HEK293T (cell line): Measurements from ENCODE around the gene MAP2K2.

Source experiments
- CTCF ChIA-PET: fragments of 350-600 bp; formaldehyde crosslinking; extraction: SDS; loops from one replicate; lab custom pipeline; 2021; ENCODE audit warnings: antibody characterized with exemption, inconsistent platforms; lab: Yijun Ruan, JAX
- POLR2A ChIA-PET: fragments of 350-600 bp; formaldehyde crosslinking; extraction: SDS; loops from one replicate; lab custom pipeline; 2020; ENCODE audit warnings: antibody characterized with exemption, inconsistent platforms; lab: Yijun Ruan, JAX
- DNase-seq: peaks from one replicate; pipeline ENCODE4 v3.0.0; 2012; ENCODE audit warnings: mixed read lengths; ENCODE audit errors: extremely low spot score
- ARNT ChIP-seq: fragments of 450-650 bp; IDR thresholded peaks from 2 replicates; pipeline ENCODE4 v1.6.1; 2017; ENCODE audit warnings: mild to moderate bottlenecking
- BHLHE40 ChIP-seq: fragments of 450-650 bp; IDR thresholded peaks from 2 replicates; pipeline ENCODE4 v1.6.1; 2016; ENCODE audit warnings: mild to moderate bottlenecking, moderate library complexity, borderline replicate concordance
- CTBP1 ChIP-seq: fragments of 450-650 bp; IDR thresholded peaks from 2 replicates; pipeline ENCODE4 v1.6.1; 2016; ENCODE audit warnings: borderline replicate concordance
- ELF4 ChIP-seq: fragments of 450-650 bp; IDR thresholded peaks from 2 replicates; pipeline ENCODE4 v1.6.1; 2017; ENCODE audit warnings: antibody characterized with exemption
- FOXA1 ChIP-seq: fragments of 450-650 bp; IDR thresholded peaks from 2 replicates; pipeline ENCODE4 v1.6.1; 2016; ENCODE audit warnings: mild to moderate bottlenecking
- FOXK2 ChIP-seq: fragments of 450-650 bp; IDR thresholded peaks from 2 replicates; pipeline ENCODE4 v1.6.1; 2016; ENCODE audit warnings: mild to moderate bottlenecking
- FOXM1 ChIP-seq: fragments of 450-650 bp; IDR thresholded peaks from 2 replicates; pipeline ENCODE4 v1.6.1; 2017; ENCODE audit warnings: mild to moderate bottlenecking, borderline replicate concordance
- HDGF ChIP-seq: fragments of 450-650 bp; IDR thresholded peaks from 2 replicates; pipeline ENCODE4 v1.6.1; 2017; ENCODE audit warnings: antibody characterized with exemption, borderline replicate concordance
- L3MBTL2 ChIP-seq: fragments of 450-650 bp; conservative IDR thresholded peaks from 2 replicates; pipeline ENCODE4 v1.6.1; 2016; ENCODE audit warnings: mild to moderate bottlenecking
- LEF1 ChIP-seq: fragments of 450-650 bp; IDR thresholded peaks from 2 replicates; pipeline ENCODE4 v1.6.1; 2017; ENCODE audit warnings: mild to moderate bottlenecking, borderline replicate concordance
- NFRKB ChIP-seq: fragments of 450-650 bp; IDR thresholded peaks from 2 replicates; pipeline ENCODE4 v1.6.1; 2016; ENCODE audit warnings: mild to moderate bottlenecking, moderate library complexity
- SP1 ChIP-seq: fragments of 450-650 bp; IDR thresholded peaks from 2 replicates; pipeline ENCODE4 v1.6.1; 2017
- SUZ12 ChIP-seq: fragments of 450-650 bp; IDR thresholded peaks from 2 replicates; pipeline ENCODE4 v1.6.1; 2016; ENCODE audit warnings: mild to moderate bottlenecking
- TARDBP ChIP-seq: fragments of 450-650 bp; IDR thresholded peaks from 2 replicates; pipeline ENCODE4 v1.6.1; 2016
- ZNF384 ChIP-seq: fragments of 450-650 bp; IDR thresholded peaks from 2 replicates; pipeline ENCODE4 v1.6.1; 2016
- TF ChIP-seq, protein P1 (sequence below): fragments of 450-650 bp; IDR thresholded peaks from 2 replicates; pipeline ENCODE4 v1.6.1; 2016

MAP2K2 gene

GRCh38 chr19:4124638-4125037, 716 bp upstream of the MAP2K2 start:
- TF ChIP-seq FOXA1 = no peak
- no peak for TF ChIP-seq FOXM1
- TF ChIP-seq CTBP1 = no peak
- no peak for TF ChIP-seq L3MBTL2
- no peak for TF ChIP-seq NFRKB
- TF ChIP-seq ARNT = no peak
- TF ChIP-seq ZNF384 = no peak
- DNase-seq = no peak
- ChIA-PET POLR2A (interaction anchor here (1.2 kb wide), 1 partner anchor 15 kb away, joined by 3 read pairs; no protein-coding TSS in a partner anchor), CTCF (no interaction called here)

- POLR2A ChIA-PET = no interaction called here
Observed at GRCh38 chr19:4122480-4122879, 1.4 kb downstream of the MAP2K2 start.

GRCh38 chr19:4121815-4122214, 2.1 kb downstream of the MAP2K2 start:
- POLR2A ChIA-PET = no interaction called here

More at GRCh38 chr19:4122480-4122879, 1.4 kb downstream of the MAP2K2 start:
- TF ChIP-seq FOXM1 (no peak), SP1 (no peak), ARNT (no peak), HDGF (no peak), L3MBTL2 (no peak), CTBP1 (no peak), TARDBP (no peak), ELF4 (no peak), ZNF384 (no peak), SUZ12 (no peak), NFRKB (no peak), LEF1 (no peak), FOXA1 (no peak), BHLHE40 (no peak)
- TF ChIP-seq, protein P1, sequence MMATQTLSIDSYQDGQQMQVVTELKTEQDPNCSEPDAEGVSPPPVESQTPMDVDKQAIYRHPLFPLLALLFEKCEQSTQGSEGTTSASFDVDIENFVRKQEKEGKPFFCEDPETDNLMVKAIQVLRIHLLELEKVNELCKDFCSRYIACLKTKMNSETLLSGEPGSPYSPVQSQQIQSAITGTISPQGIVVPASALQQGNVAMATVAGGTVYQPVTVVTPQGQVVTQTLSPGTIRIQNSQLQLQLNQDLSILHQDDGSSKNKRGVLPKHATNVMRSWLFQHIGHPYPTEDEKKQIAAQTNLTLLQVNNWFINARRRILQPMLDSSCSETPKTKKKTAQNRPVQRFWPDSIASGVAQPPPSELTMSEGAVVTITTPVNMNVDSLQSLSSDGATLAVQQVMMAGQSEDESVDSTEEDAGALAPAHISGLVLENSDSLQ = no peak
- no peak for DNase-seq
- CTCF ChIA-PET = no interaction called here

GRCh38 chr19:4121273-4121612, 2.7 kb downstream of the MAP2K2 start:
- DNase-seq = no peak
- ChIA-PET CTCF (no interaction called here), POLR2A (no interaction called here)
- no peak for TF ChIP-seq BHLHE40
- no peak for TF ChIP-seq FOXM1
- TF ChIP-seq, protein P1 = no peak
- TF ChIP-seq TARDBP = no peak
- TF ChIP-seq ARNT = no peak
- no peak for TF ChIP-seq NFRKB
- no peak for TF ChIP-seq LEF1

More at GRCh38 chr19:4121815-4122214, 2.1 kb downstream of the MAP2K2 start:
- TF ChIP-seq SUZ12 (no peak), HDGF (no peak), ARNT (no peak), BHLHE40 (no peak), FOXK2 (no peak), FOXA1 (no peak)
- TF ChIP-seq, protein P1 = no peak
- DNase-seq = no peak
- CTCF ChIA-PET = no interaction called here

DNA sequence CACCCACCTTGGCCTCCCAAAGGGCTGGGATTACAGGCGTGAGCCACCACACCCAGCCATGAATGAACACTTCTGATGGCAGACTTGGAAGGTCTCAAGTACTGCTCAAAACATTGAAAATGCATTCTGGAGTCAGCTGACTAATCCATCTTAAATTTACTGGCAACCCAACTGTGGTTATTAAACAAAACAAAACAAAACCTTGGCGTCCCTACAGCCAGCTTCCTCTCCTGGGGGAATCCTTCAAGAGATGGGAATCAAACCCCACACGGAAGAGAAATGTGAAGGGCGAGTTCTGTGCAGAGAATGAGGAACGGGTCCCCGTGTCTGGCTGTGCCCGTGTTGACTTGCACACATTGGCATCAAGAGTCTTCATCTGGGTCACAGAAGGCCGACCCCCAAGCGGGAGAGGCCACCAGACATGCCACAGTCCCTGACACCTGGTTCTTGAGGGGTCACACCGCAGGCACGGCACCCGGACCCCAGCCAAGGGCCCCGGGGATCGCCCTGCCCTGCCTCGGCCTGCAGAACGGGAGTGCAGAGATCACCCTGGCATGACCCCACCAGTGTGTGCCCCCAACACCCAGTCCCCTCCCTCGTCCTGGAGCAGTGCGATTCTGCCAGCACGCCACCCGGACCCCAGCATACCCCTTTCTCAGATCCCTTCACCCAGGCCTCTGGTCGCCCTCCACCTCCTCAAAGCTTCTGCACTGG, 3.2 kb downstream of the MAP2K2 start:
- TF ChIP-seq TARDBP = no peak
- no peak for TF ChIP-seq HDGF
- TF ChIP-seq ZNF384 = no peak
- no peak for TF ChIP-seq ELF4
- TF ChIP-seq CTBP1 = no peak
- TF ChIP-seq LEF1 = no peak
- no peak for TF ChIP-seq ARNT
- TF ChIP-seq FOXK2 = no peak
- TF ChIP-seq BHLHE40 = no peak
- no peak for TF ChIP-seq L3MBTL2
- no peak for TF ChIP-seq NFRKB
- no peak for TF ChIP-seq FOXA1
- TF ChIP-seq, protein P1 = no peak
- no peak for TF ChIP-seq SUZ12
- no peak for TF ChIP-seq FOXM1
- no peak for TF ChIP-seq SP1
- no peak for DNase-seq
- CTCF ChIA-PET = no interaction called here
- POLR2A ChIA-PET = no interaction called here

GRCh38 chr19:4119763-4120162, 4.2 kb downstream of the MAP2K2 start:
- TF ChIP-seq BHLHE40 = no peak
- TF ChIP-seq NFRKB = no peak
- TF ChIP-seq ARNT = no peak
- CTCF ChIA-PET = no interaction called here
- POLR2A ChIA-PET = no interaction called here
- DNase-seq = no peak
